NCI-H146 (cell line): ENCODE measurements around the gene COX4I1.

Experiments
- DNase-seq: peaks from one replicate; lab custom pipeline; 2025; lab: John Stamatoyannopoulos, UW

Gene COX4I1

GRCh38 chr16:85842435-85842834 lies 42.9 kb downstream of the COX4I1 start:
- no peak for DNase-seq

DNA sequence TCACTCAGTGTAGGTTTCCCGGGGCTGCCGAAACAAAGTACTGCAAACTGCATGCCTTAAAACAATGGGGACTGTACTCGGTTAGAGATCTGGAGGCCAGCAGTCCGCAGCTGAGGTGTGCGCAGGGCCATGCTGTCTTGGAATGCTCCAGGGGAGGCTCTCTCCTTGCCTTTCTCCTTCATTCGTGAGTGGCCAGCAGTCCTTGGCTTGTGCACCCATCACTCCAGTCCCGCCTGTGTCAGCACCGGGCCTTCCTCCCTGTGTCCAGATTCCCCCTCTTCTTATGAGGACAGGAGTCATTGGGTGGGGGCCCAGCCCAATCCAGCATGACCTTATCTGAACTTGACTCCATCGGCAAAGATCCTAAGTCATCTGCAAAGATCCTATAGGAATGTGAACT lies 43.4 kb downstream of the COX4I1 start:
- no peak for DNase-seq

GRCh38 chr16:85843471-85844168 lies 44.1 kb downstream of the COX4I1 start:
- no peak for DNase-seq

- DNase-seq: no peak
These were observed 44.6 kb downstream of the COX4I1 start for GRCh38 chr16:85844169-85844481.

DNA sequence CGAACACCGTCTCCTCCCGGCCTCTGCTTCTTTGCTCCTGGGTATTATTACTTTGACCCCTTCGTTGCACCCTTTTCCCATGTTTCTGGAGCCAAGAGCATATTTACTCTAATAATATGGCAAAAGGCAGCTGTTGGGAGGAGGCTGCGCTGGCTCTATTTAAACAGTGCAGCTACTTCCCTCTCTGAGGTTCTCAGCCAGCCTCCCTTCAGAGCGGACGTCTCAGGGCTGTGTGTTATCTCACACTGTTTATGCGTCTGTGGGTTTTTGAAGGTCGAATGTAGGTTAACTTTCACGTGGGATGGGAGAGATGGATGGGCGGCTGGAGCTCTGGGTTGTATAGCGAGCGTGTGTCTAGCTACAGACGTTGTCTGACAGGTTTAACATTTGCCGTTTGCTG lies 45.3 kb downstream of the COX4I1 start:
- no peak for DNase-seq

DNA sequence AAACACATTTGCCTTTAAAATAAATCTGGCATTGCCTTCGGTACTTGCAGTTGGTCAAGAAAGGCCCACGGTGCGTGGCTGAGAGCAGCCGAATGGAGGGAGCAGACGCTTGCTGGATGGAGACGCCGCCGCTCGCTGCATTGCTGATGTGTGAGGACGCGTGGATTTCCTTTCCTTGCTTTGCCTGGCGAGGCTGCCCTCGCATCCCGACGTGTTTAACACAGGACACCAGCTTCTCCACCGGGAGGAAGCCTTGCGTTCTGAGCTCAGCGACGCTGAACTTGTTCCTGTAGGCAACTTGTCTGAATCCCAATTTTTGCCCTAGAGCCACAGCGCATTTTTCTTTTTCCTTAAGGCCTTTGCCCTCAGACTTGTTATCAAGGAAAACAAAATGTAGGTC lies 45.8 kb downstream of the COX4I1 start:
- DNase-seq: no peak

GRCh38 chr16:85846461-85846860 lies 47.0 kb downstream of the COX4I1 start:
- no peak for DNase-seq

GRCh38 chr16:85847036-85847435 lies 47.5 kb downstream of the COX4I1 start:
- no peak for DNase-seq

DNA sequence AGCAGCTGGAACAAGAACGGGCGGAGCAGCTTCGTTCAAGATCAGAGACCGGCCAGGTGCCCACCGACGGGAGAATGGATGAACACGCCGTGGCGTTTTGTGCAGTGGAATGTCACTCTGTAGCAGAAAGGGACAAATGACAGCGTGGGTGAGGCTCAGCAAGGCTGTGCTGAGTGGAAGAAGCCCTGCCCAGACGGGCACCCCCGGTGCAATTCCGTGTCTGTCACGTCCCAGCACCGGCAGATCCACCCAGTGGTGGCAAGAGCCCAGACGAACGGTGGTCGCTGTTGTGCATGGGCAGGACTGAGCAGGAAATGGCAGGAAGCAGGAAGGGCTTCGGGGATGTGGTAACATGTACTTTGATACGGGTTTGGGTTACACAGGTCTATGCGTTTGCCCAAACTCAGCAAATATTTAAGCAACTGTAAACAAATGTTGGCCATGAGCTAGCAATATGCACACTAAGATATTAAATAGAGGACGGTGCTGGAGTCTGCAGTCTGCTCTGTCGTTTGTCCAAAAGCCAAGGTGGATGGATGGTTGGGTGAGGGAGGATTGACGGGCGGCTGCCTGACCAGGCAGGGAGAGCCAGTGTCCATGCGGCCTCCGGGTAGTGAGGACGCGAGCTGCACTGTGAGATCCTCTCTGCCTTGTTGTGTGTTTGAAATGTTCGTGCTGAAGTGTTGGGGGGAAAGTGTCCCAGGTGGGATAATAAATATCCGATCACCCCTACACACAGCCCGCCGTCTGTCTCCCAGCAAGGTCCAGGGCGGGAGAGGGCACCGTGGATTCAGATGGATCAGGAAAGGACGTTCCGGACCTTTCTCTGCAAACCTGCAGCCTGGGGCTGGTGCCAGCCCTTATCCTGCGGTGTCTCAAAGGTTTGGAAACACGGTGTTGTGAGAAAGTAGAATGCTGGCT lies 48.4 kb downstream of the COX4I1 start:
- no peak for DNase-seq

GRCh38 chr16:85848986-85849385 lies 49.5 kb downstream of the COX4I1 start:
- DNase-seq: no peak

GRCh38 chr16:85849388-85849787 lies 49.9 kb downstream of the COX4I1 start:
- DNase-seq: no peak

DNA sequence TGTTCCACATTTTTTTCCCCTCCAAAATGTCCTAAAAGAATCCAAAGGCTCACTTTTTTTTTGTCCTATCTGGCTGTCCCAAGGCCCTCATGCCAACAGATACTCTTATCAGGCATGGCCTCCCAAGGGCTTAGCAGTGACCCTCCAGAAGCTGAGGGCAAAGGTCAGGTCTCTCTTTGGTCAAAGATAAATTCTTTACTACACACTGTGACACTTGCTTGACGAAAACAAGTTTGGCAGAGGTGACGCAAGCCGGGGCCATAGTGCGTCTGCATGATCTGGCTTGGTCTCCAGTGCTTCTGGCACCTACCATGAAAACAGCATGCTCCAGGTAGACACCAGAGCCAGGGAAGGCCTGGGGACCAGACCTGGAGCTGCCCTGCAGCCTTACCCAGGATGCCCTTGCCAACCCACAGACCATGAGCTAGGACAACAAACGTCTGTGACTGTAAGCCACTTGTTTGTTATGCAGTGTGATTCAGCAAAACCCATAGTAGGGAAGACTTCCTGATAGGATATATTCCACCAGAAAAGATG lies 50.9 kb downstream of the COX4I1 start:
- DNase-seq: no peak

GRCh38 chr16:85851034-85851785 lies 51.7 kb downstream of the COX4I1 start:
- DNase-seq: no peak

DNA sequence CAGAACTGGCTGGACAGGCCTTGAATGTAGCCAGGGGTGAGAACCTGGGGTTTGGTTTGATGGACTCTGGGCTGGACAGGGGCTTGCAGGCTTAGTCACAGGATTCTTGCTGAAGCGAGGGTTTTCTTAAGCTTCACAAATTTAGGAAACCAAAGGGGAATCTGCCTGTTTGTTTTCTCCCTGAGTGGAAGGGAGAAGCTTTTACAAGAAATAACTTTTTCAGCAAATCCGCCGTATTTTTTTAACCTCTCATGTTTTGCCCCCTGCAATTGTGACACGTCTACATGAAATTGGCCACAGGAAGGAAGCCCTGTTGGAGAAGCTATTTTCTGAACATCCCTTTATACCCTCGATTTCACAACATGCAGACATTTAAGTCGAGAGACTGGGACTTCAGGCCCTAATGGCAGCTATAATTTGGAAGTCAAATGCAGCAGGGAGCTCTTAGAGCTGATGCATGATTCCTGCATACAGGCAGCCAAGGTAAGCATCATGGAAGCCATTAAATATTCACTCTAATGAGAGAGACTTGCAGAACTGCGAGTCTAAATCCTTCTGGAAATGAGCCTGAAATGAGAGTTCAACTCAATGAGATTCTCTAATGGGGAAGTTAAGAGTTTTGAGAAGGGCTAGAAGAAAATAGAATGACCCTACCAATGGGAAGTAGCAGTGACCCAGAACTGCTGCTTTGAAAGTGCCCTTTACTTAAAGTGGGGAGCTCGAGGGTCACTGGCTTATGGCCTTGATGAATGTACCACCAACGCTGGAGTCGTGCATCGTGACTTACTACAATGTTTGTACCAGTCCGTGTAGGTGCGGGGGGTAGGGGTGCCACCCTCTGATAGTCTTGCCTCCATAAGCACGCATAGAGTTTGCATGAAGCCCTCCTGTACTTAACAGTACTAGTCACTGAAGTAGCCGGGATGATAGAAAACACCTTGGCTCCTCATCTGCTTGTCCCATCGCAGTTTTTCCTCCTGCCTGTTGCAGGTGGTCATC lies 54.4 kb downstream of the COX4I1 start:
- DNase-seq: no peak

- DNase-seq: no peak
These were observed 55.4 kb downstream of the COX4I1 start for GRCh38 chr16:85854935-85855334.

GRCh38 chr16:85856079-85856478 lies 56.6 kb downstream of the COX4I1 start:
- DNase-seq: no peak

DNA sequence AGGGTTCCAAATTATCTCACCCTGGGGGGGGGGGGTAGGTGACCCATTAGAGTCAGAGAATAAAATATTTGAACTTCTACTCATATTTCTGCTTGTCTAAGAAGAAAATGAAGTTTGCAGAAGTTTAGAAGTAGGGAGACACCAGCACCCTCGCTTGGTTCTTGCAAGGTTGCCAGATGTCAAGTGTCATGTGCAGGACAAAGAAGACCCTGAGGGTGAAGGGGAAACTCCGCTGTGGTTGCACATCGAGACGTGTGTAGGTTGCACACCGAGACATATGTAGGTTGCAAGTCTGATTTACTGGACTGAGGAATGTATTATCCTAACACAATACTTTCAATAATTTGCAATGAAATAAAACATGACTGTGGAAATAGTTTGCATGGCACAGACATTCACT lies 57.1 kb downstream of the COX4I1 start:
- no peak for DNase-seq
